Cardiac fibroblast (primary cell): ENCODE data around the gene TLX2.

Experiments used
- DNase-seq, 2 donors: peaks; one replicate each; pipeline versions ENCODE4 v3.0.0 to v3.0.0-alpha.2; 2010; ENCODE audit warnings: low read depth in 2 of 2
- H3K4me3 ChIP-seq, 2 donors: replicated peaks in 1 of 2; 1 replicate in 1 of 2; 2 replicates in 1 of 2; pipeline ENCODE4 v1.5.1; 2011; ENCODE audit warnings: low read depth in 2 of 2, low read length in 2 of 2, mild to moderate bottlenecking in 2 of 2, moderate library complexity in 1 of 2
- TF ChIP-seq, protein P1 (sequence below): IDR thresholded peaks from one replicate; pipeline ENCODE4 v1.5.1; 2011; ENCODE audit warnings: low read depth, mild to moderate bottlenecking, low read length, inconsistent platforms

The TLX2 gene

DNA sequence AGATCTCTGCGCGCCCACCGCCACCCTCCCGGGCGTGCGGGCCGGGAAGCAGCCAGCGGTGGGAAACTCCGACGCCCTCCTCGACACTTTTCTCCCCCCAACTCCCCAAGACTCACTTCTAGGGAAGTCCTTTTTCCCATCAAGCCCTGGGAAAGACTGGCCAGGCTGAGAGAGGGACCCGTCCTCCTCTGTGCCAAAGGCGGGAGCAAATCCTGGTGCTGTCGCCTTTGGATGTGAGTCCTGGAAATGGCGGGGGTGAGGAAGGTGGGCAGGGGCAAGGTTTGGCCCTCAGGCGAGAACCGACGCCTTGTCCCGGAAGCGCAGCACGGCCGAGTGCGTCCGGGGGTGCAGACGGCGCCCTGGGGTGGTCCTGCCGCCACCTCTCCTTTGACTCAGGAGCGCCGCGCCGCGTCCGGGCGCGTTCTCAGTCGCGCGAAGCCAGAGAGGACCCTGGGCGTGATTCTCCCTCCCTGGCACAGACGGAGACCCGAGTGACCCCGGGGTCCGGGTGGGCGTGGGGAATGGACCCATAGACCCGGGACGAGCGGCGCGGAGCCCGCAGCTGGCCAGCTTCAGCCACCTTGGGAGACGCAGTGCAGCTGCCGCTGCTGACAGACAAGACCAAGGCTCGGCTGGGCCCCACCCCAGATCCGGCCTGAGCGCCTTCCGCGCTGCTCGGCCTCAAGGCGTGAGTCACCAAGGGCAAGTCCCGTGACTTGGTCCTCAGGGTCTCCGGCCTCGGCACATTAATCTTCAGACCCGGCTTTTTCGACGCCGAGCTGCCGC, 11.3 kb upstream of the TLX2 start:
- TF ChIP-seq, protein P1, sequence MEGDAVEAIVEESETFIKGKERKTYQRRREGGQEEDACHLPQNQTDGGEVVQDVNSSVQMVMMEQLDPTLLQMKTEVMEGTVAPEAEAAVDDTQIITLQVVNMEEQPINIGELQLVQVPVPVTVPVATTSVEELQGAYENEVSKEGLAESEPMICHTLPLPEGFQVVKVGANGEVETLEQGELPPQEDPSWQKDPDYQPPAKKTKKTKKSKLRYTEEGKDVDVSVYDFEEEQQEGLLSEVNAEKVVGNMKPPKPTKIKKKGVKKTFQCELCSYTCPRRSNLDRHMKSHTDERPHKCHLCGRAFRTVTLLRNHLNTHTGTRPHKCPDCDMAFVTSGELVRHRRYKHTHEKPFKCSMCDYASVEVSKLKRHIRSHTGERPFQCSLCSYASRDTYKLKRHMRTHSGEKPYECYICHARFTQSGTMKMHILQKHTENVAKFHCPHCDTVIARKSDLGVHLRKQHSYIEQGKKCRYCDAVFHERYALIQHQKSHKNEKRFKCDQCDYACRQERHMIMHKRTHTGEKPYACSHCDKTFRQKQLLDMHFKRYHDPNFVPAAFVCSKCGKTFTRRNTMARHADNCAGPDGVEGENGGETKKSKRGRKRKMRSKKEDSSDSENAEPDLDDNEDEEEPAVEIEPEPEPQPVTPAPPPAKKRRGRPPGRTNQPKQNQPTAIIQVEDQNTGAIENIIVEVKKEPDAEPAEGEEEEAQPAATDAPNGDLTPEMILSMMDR: peak; percentile 34
- H3K4me3 ChIP-seq: peak overlapping the region; percentile 67 to 69
- peak; percentile 90 to 92 for DNase-seq

DNA sequence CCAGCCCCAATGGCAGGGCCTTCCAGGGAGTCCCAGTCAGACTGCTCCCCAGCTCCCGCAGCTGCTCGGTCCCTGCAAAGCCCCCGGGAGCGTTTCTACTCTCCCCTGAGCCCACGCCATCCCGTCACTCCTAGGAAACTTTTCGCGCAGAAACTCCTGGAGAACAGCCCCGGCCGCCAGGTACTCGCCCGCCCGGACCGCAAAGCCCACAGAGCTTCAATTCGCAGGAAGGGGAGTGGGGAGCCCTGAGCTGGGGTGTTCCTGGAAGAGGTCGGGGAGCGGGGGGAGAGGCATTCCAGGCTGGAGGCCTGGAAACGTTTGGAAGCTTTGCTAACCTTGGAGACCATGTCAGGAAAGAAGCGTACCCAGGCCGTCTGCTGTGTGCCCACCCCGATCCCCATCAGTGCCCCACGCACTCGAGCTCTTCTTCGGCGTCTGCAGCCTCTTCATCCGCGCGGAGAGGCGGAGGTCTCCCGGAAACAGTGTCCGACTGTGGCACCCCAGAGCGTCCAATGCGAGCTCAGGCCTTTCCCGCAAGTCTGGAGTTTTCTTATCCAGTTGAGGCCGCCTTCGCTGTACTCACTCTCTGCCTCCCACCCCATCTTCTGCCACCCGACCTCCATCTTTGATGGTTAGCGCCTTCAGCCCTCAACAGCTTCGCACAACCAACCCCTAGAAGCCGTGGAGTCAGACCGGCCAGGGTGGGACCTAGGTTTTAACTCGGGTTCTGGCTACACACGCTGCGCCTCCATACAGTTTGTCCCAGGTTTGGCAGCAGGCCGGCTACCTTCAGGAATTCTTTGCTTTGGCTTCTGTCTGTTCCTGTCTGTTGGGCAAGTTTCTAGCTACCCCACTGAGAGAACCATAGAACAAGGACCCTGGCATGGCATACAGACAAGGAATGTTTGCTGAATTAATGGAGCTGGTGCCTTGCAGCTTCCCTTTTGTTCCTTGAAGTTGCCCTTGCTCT, 10.5 kb upstream of the TLX2 start:
- peak overlapping the region; percentile 67 to 69 for H3K4me3 ChIP-seq
- TF ChIP-seq, protein P1: no peak
- peak; percentile 38 to 56 for DNase-seq

DNA sequence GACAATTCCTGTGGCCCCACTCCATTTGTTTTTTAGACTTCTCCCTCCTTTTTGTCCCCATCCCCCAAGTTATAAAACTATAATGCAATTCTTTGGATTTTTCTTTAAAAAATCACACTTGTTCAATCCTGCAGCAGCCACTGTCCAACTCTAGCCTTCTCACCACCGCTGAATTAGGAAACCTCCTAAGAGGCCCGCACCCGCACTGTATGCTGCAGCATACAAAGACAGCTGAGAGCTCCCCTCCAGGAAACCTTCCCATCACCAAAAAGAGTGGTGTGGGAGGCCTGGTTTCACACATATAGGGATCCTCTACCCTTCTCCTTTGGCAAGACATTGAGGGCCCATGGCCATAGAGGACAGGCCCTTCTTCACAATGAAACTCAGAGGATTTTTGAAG, 9.7 kb upstream of the TLX2 start:
- H3K4me3 ChIP-seq: peak overlapping the region; percentile 67 to 69
- TF ChIP-seq, protein P1: no peak

DNA sequence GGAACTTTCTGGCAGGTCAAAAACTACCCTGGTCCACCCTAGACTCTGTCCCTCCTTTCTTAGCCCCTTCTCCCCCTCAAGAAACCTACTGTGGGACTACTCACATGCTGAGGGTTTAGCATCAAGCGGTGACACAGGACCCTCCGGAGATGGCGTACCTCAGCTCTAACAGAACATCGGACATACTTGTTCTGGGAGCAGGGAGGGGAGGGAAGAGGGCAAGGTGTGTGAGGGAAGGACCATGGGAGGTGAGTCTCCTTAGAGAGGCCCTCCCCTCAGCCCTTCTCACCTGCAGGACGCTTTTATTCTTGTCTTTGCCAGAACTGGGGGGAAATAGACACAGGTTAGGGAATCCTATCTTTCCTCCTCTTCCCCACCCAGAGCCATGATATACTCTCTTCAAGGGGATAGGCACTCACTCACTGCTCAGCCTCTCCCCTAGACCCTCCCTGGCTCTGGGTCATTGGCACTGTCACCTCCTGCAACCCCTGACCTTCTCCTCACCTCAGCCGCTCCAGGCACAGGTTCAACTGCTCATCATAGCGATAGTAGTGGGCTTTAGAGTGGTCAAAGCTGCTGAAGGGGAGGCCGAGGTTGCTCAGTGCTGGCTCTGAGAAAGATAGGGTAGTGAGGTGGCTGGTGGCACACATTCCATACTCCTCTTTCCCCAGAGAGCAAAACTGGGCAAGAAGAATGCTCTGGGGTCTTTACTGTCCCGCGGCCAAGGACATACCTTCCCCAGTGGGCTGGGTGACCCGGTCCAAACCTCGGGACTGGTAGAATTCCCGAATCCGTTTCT, 8.6 kb upstream of the TLX2 start:
- no peak for DNase-seq
- peak overlapping the region; percentile 13 to 17 for H3K4me3 ChIP-seq
- TF ChIP-seq, protein P1: no peak

More for the DNA sequence above, 9.7 kb upstream of the TLX2 start:
- peak in 1 of 2 donors; percentile 22 for DNase-seq

DNA sequence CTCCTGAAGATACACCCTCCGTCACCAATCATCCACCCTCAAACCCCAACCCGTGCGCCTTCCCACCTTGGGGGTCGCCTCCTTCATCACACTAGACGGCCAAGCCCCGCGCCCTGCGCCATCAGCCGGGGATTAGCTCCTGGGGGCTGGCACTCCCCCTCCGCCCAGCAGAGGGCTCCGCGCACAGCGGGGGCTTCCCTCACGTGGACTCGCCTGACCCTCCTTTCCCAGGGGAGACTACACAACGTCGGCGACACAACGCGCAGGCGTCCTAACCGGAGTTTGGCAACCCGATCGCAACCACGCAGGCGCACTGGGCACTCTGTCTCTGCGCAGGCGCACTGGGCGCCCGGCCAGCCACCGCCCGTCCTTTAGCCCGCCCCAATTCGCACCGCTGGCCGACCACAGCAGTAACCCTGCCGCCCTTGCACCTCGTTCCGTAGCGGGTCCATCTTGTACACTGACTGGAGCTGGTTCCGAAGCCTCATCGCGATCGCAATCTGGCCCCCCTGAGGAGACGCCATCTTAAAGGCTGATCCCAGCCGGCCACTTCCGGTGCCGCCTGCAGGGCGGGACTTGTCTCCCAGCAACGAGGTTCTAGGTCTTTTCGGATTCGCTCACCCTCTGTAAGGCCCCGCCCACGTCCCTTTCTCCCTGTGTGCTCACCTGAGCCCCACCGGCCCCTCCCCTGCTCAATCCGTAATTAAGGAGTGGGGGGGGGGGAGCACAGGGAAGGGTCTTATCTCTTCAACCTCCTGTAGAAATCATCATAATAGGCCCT, 6.9 kb upstream of the TLX2 start, which contains the start of gene PCGF1:
PCGF1 (minus strand) TSS at position 551 of the 781 bp plus-strand sequence; CDS start at position 524, 27 bp downstream.
- peak; percentile 98 to 99 for DNase-seq
- peak within 1 kb of the TSS; percentile 97 for H3K4me3 ChIP-seq

More for the DNA sequence above, 6.9 kb upstream of the TLX2 start, which contains the start of gene PCGF1:
- TF ChIP-seq, protein P1: peak; percentile 30
